ENCODE data around the gene GALNT18. TPM values are rescaled to one million over a fixed set of nuclear protein-coding genes. Genes with fewer than 3 reads are reported as not detected.

Gene GALNT18
- total and polyA plus RNA-seq, 2 experiments from 2014 or later, result 4.3 to 10.8 TPM

GRCh38 chr11:11584530-11584810 is 37.3 kb downstream of the GALNT18 start:
- H3F3A ChIP-seq (replicated peaks; ENCODE audit: low read depth), result no peaks in the 10 kb centered on the region
- no peaks in the 10 kb centered on the region for H3K36me3 Mint-ChIP-seq (ENCODE audit: low read depth)

GRCh38 chr11:11583801-11584529 is 37.8 kb downstream of the GALNT18 start:
- Histone ChIP-seq H3K9me2 (ENCODE audit: insufficient read depth) (0 out of 2 replicates have a peak, but pooled peaks cover 8% of the 10 kb centered on the region), H3K27ac (ENCODE audit: low read depth) (no peak overlapping the region), H2AFZ (no peak overlapping the region), H3K79me2 (replicated peaks; ENCODE audit: insufficient read depth) (no peaks in the 10 kb centered on the region), H3K36me3 (ENCODE audit: insufficient read depth) (no peaks in the 10 kb centered on the region), H4K20me1 (replicated peaks; ENCODE audit: insufficient read depth) (no peaks in the 10 kb centered on the region), H3K4me2 (no peak overlapping the region), H3K4me3 (no peak overlapping the region), H3K27me3 (ENCODE audit: insufficient read depth) (no peaks in the 10 kb centered on the region), H3K4me1 (ENCODE audit: insufficient read depth) (peaks cover 10% of the 10 kb centered on the region), H3F3A (replicated peaks; ENCODE audit: low read depth) (no peaks in the 10 kb centered on the region)
- Mint-ChIP-seq H3K36me3 (ENCODE audit: low read depth) (no peaks in the 10 kb centered on the region), H3K4me3 (no peak overlapping the region), H3K4me1 (peaks cover 22% of the 10 kb centered on the region), H3K27me3 (ENCODE audit: insufficient read depth, low read depth, poor library complexity) (peaks cover 1% of the 10 kb centered on the region), H3K27ac (no peak overlapping the region), H3K9me3 (no peaks in the 10 kb centered on the region)
- no peak for DNase-seq (ENCODE audit: low spot score)
- no peak for ATAC-seq
- TF ChIP-seq NANOG (IDR thresholded peaks at IDR 0.05; ENCODE audit: borderline replicate concordance) (no peak), EZH2phosphoT487 (IDR thresholded peaks at IDR 0.05; ENCODE audit: unreplicated experiment) (no peak), POLR2AphosphoS5 (IDR thresholded peaks at IDR 0.05; ENCODE audit: low read depth) (no peak), ZNF114 (CRISPR knock-in tag; IDR thresholded peaks at IDR 0.05) (no peak), JUNB (IDR thresholded peaks at IDR 0.05; ENCODE audit: unreplicated experiment) (no peak), ZNF462 (CRISPR knock-in tag; IDR thresholded peaks at IDR 0.05) (no peak), CREB1 (CRISPR knock-in tag; IDR thresholded peaks at IDR 0.05; ENCODE audit: low read depth) (no peak)
- TF ChIP-seq, protein P1, sequence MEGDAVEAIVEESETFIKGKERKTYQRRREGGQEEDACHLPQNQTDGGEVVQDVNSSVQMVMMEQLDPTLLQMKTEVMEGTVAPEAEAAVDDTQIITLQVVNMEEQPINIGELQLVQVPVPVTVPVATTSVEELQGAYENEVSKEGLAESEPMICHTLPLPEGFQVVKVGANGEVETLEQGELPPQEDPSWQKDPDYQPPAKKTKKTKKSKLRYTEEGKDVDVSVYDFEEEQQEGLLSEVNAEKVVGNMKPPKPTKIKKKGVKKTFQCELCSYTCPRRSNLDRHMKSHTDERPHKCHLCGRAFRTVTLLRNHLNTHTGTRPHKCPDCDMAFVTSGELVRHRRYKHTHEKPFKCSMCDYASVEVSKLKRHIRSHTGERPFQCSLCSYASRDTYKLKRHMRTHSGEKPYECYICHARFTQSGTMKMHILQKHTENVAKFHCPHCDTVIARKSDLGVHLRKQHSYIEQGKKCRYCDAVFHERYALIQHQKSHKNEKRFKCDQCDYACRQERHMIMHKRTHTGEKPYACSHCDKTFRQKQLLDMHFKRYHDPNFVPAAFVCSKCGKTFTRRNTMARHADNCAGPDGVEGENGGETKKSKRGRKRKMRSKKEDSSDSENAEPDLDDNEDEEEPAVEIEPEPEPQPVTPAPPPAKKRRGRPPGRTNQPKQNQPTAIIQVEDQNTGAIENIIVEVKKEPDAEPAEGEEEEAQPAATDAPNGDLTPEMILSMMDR (conservative IDR thresholded peaks at IDR 0.05; ENCODE audit: low read depth in 2 of 2), result no peak
- TF ChIP-seq, protein P2, sequence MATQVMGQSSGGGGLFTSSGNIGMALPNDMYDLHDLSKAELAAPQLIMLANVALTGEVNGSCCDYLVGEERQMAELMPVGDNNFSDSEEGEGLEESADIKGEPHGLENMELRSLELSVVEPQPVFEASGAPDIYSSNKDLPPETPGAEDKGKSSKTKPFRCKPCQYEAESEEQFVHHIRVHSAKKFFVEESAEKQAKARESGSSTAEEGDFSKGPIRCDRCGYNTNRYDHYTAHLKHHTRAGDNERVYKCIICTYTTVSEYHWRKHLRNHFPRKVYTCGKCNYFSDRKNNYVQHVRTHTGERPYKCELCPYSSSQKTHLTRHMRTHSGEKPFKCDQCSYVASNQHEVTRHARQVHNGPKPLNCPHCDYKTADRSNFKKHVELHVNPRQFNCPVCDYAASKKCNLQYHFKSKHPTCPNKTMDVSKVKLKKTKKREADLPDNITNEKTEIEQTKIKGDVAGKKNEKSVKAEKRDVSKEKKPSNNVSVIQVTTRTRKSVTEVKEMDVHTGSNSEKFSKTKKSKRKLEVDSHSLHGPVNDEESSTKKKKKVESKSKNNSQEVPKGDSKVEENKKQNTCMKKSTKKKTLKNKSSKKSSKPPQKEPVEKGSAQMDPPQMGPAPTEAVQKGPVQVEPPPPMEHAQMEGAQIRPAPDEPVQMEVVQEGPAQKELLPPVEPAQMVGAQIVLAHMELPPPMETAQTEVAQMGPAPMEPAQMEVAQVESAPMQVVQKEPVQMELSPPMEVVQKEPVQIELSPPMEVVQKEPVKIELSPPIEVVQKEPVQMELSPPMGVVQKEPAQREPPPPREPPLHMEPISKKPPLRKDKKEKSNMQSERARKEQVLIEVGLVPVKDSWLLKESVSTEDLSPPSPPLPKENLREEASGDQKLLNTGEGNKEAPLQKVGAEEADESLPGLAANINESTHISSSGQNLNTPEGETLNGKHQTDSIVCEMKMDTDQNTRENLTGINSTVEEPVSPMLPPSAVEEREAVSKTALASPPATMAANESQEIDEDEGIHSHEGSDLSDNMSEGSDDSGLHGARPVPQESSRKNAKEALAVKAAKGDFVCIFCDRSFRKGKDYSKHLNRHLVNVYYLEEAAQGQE (IDR thresholded peaks at IDR 0.05; ENCODE audit: unreplicated experiment), result no peak

More at GRCh38 chr11:11584530-11584810, 37.3 kb downstream of the GALNT18 start:
- 0 out of 2 replicates have a peak, but pooled peaks cover 8% of the 10 kb centered on the region for H3K9me2 ChIP-seq (ENCODE audit: insufficient read depth)
- no peak overlapping the region for H3K27ac ChIP-seq (ENCODE audit: low read depth)
- H3K36me3 ChIP-seq (ENCODE audit: insufficient read depth), result no peaks in the 10 kb centered on the region
- H3K4me2 ChIP-seq, result no peak overlapping the region
- H4K20me1 ChIP-seq (replicated peaks; ENCODE audit: insufficient read depth), result no peaks in the 10 kb centered on the region
- ATAC-seq (no peak), DNase-seq (ENCODE audit: low spot score) (no peak)
- Mint-ChIP-seq H3K27me3 (ENCODE audit: insufficient read depth, low read depth, poor library complexity) (peaks cover 1% of the 10 kb centered on the region), H3K9me3 (no peaks in the 10 kb centered on the region), H3K4me1 (peaks cover 24% of the 10 kb centered on the region), H3K4me3 (no peak overlapping the region), H3K27ac (no peak overlapping the region)
- no peak overlapping the region for H3K4me3 ChIP-seq
- peaks cover 15% of the 10 kb centered on the region for H3K4me1 ChIP-seq (ENCODE audit: insufficient read depth)
- no peaks in the 10 kb centered on the region for H3K27me3 ChIP-seq (ENCODE audit: insufficient read depth)
- H2AFZ ChIP-seq, result no peak overlapping the region
- TF ChIP-seq ZNF331 (CRISPR knock-in tag; IDR thresholded peaks at IDR 0.05; ENCODE audit: low read depth) (no peak), CREB1 (CRISPR knock-in tag; IDR thresholded peaks at IDR 0.05; ENCODE audit: low read depth) (no peak), JUNB (IDR thresholded peaks at IDR 0.05; ENCODE audit: unreplicated experiment) (no peak), ZNF114 (CRISPR knock-in tag; IDR thresholded peaks at IDR 0.05) (no peak)
- no peaks in the 10 kb centered on the region for H3K79me2 ChIP-seq (replicated peaks; ENCODE audit: insufficient read depth)
